ENCODE measurements around the gene RPGRIP1L.

DNA sequence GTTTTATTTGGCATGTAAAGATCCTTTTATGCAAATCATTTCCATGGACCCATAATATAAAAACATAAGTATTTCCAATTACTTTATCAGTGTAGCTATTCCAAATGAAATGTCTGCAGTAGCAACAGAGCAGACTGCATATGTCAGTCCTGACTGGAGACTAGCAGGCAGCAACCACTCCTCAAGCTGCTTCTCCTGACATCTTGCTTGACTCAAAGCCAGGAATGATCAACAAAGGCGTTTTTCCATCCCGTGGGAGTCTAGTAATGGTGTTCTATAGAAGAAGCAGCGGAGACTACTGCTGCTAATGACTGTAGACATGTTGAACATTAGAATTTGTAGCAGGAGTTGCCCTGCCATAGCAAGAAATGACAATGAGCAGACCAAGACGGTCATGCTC lies 127.4 kb downstream of the RPGRIP1L start:
- TF ChIP-seq, protein P1, sequence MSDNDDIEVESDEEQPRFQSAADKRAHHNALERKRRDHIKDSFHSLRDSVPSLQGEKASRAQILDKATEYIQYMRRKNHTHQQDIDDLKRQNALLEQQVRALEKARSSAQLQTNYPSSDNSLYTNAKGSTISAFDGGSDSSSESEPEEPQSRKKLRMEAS (IDR thresholded peaks at IDR 0.05): no peak
- TF ChIP-seq SP1 (IDR thresholded peaks at IDR 0.05; ENCODE audit: low read depth) (no peak), CTCF (IDR thresholded peaks at IDR 0.05 in 2 of 3, conservative IDR thresholded peaks at IDR 0.05 in 1 of 3; ENCODE audit: borderline replicate concordance in 1 of 3, insufficient read depth in 1 of 3, low read depth in 2 of 3, low read length in 2 of 3) (no peak), EGR1 (IDR thresholded peaks at IDR 0.05; ENCODE audit: low read depth) (no peak), ZNF274 (IDR thresholded peaks at IDR 0.05; ENCODE audit: low read depth, low read length) (no peak), SRF (IDR thresholded peaks at IDR 0.05; ENCODE audit: low read depth) (no peak), POLR2AphosphoS5 (IDR thresholded peaks at IDR 0.05; ENCODE audit: low read depth, low read length) (no peak), RAD21 (IDR thresholded peaks at IDR 0.05; ENCODE audit: low read depth) (no peak), POLR2A (IDR thresholded peaks at IDR 0.05; ENCODE audit: borderline replicate concordance, extremely low read depth, insufficient read depth, insufficient read length) (no peak), CEBPB (IDR thresholded peaks at IDR 0.05; ENCODE audit: low read depth) (no peak), EZH2 (IDR thresholded peaks at IDR 0.05) (no peak)
- TF ChIP-seq, protein P2, sequence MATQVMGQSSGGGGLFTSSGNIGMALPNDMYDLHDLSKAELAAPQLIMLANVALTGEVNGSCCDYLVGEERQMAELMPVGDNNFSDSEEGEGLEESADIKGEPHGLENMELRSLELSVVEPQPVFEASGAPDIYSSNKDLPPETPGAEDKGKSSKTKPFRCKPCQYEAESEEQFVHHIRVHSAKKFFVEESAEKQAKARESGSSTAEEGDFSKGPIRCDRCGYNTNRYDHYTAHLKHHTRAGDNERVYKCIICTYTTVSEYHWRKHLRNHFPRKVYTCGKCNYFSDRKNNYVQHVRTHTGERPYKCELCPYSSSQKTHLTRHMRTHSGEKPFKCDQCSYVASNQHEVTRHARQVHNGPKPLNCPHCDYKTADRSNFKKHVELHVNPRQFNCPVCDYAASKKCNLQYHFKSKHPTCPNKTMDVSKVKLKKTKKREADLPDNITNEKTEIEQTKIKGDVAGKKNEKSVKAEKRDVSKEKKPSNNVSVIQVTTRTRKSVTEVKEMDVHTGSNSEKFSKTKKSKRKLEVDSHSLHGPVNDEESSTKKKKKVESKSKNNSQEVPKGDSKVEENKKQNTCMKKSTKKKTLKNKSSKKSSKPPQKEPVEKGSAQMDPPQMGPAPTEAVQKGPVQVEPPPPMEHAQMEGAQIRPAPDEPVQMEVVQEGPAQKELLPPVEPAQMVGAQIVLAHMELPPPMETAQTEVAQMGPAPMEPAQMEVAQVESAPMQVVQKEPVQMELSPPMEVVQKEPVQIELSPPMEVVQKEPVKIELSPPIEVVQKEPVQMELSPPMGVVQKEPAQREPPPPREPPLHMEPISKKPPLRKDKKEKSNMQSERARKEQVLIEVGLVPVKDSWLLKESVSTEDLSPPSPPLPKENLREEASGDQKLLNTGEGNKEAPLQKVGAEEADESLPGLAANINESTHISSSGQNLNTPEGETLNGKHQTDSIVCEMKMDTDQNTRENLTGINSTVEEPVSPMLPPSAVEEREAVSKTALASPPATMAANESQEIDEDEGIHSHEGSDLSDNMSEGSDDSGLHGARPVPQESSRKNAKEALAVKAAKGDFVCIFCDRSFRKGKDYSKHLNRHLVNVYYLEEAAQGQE (IDR thresholded peaks at IDR 0.05; ENCODE audit: low read depth): no peak

Measured in HCT116 (cell line).